BE2C (cell line): ENCODE results near the gene ATP9B.

ENCODE experiments used
- DNase-seq: peaks from one replicate; pipeline ENCODE4 v3.0.0-alpha.2; 2020
- H3K27me3 ChIP-seq: fragments of 250-450 bp; sonication (Bioruptor Pico); 2 replicates; pipeline ENCODE4 v1.5.1; 2020; ENCODE audit warnings: mild to moderate bottlenecking
- H3K36me3 ChIP-seq: fragments of 250-450 bp; sonication (Bioruptor Pico); 2 replicates; pipeline ENCODE4 v1.5.1; 2020; ENCODE audit warnings: mild to moderate bottlenecking
- H3K4me1 ChIP-seq: fragments of 250-450 bp; sonication (Bioruptor Pico); 2 replicates; pipeline ENCODE4 v1.5.1; 2020
- H3K4me3 ChIP-seq: 2 replicates; pipeline ENCODE4 v1.5.1; 2011; ENCODE audit warnings: low read depth, low read length
- H3K9me3 ChIP-seq: fragments of 250-450 bp; sonication (Bioruptor Pico); 2 replicates; pipeline ENCODE4 v1.5.1; 2020
- TF ChIP-seq, protein P1 (sequence below): IDR thresholded peaks from 2 replicates; pipeline ENCODE4 v1.5.1; 2012; ENCODE audit warnings: mild to moderate bottlenecking, low read depth, low read length

ATP9B gene

DNA sequence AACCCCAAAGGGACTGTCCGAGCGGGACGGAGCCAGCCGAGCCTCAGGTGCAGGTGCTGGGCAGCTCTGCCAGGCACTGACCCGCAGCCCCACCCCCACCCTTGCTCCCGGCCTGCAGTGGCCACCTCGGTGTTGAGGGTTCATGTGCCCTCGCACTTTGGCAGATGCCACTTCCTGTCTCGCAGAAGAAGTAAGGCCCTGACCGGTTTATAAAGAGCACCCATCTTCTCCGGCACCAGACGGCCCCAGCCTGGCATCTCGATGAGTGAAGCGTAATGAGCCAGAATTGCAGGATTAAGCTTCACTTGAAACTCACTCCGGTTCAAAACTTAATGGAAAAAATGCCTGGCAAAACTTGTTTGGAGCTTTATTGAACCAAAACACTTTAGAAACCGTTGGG lies 315.6 kb downstream of the ATP9B start:
- H3K27me3 ChIP-seq = 0 out of 2 replicates have a peak, but pooled peaks cover 11% of the 10 kb centered on the region
- TF ChIP-seq, protein P1, sequence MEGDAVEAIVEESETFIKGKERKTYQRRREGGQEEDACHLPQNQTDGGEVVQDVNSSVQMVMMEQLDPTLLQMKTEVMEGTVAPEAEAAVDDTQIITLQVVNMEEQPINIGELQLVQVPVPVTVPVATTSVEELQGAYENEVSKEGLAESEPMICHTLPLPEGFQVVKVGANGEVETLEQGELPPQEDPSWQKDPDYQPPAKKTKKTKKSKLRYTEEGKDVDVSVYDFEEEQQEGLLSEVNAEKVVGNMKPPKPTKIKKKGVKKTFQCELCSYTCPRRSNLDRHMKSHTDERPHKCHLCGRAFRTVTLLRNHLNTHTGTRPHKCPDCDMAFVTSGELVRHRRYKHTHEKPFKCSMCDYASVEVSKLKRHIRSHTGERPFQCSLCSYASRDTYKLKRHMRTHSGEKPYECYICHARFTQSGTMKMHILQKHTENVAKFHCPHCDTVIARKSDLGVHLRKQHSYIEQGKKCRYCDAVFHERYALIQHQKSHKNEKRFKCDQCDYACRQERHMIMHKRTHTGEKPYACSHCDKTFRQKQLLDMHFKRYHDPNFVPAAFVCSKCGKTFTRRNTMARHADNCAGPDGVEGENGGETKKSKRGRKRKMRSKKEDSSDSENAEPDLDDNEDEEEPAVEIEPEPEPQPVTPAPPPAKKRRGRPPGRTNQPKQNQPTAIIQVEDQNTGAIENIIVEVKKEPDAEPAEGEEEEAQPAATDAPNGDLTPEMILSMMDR = no peak
- H3K4me3 ChIP-seq = no peak overlapping the region
- no peak for DNase-seq
- H3K4me1 ChIP-seq = no peaks in the 10 kb centered on the region
- H3K36me3 ChIP-seq = no peaks in the 10 kb centered on the region
- H3K9me3 ChIP-seq = no peaks in the 10 kb centered on the region

DNA sequence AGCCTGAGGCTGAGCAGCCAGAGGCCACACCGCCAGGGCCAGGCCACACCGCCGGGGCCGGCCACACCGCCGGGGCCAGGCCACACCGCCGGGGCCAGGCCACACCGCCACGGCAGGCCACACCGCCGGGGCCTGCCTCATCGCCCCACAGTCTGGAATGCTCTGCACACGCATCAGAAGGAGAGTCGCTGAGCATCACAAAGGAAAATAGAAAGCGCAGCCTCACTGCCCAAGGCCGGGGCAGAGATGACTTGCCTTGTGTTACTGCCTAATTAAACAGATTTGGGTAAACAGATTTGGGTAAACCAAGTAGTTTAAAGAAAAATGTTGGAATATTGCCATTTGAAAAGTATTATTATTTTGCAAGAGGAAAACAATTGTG lies 316.1 kb downstream of the ATP9B start:
- H3K4me1 ChIP-seq = no peaks in the 10 kb centered on the region
- H3K9me3 ChIP-seq = no peaks in the 10 kb centered on the region
- H3K27me3 ChIP-seq = 0 out of 2 replicates have a peak, but pooled peaks cover 11% of the 10 kb centered on the region
- no peak overlapping the region for H3K4me3 ChIP-seq
- H3K36me3 ChIP-seq = no peaks in the 10 kb centered on the region
- no peak for DNase-seq
- TF ChIP-seq, protein P1 = no peak

DNA sequence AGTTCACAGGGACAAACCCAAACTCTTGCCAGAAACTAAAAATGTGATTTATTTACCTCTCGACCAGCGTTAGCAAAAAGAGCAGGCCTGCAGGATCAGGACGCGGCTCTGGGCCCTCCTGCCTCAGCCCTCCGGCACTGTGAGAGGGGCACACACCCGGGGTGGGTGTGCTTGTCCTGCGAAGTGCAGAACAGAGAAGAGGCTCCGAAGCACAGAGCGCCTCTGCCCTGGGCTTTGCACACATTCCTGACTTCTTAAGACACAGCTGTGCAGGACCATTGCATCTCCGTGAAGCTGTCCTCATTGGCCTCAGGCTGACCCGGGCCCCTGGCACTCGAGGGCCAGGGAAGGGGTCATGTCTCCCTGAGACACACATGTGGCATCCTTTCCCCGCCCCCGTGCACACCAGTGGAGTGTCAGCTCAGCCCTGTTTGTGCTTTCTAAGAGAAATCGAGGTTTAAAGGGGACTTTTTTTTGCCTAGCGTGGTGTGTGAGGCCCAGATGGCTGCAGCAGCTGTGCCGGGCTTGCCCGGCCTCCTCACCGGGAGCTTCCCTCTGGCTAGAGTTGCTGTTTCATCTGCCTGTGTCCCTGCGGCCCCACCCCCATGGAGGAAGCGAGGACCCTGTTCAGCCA lies 316.6 kb downstream of the ATP9B start:
- TF ChIP-seq, protein P1 = no peak
- no peak for DNase-seq
- peaks cover 14% of the 10 kb centered on the region; the same call in 1 of the 2 replicates for H3K27me3 ChIP-seq

DNA sequence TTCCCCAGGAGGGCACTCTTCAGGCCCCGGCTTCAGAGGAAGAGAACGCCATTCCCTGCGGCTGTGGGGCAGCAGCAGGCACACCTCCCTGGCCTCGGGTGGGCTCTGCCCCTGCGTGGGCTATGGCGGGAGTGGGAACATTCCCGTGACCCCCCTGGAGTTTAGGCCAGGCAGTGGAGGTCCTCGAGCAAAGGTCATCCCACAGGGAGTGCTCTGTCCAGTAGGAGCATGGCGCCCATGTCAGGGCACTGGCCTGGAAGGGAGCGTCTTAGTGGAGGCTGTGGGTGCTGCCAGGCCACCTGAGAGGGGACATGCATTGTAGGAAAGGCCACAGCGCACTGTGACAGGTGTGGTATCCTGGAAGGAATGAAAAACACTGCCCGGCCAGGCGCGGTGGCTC lies 317.4 kb downstream of the ATP9B start:
- no peaks in the 10 kb centered on the region for H3K4me1 ChIP-seq
- peaks cover 14% of the 10 kb centered on the region; the same call in 1 of the 2 replicates for H3K27me3 ChIP-seq
- H3K4me3 ChIP-seq = no peak overlapping the region
- TF ChIP-seq, protein P1 = no peak
- no peaks in the 10 kb centered on the region for H3K36me3 ChIP-seq
- H3K9me3 ChIP-seq = no peaks in the 10 kb centered on the region
- DNase-seq = no peak

More for the DNA sequence above, 316.6 kb downstream of the ATP9B start:
- no peaks in the 10 kb centered on the region for H3K36me3 ChIP-seq
- H3K9me3 ChIP-seq = no peaks in the 10 kb centered on the region
- no peaks in the 10 kb centered on the region for H3K4me1 ChIP-seq
- no peak overlapping the region for H3K4me3 ChIP-seq

DNA sequence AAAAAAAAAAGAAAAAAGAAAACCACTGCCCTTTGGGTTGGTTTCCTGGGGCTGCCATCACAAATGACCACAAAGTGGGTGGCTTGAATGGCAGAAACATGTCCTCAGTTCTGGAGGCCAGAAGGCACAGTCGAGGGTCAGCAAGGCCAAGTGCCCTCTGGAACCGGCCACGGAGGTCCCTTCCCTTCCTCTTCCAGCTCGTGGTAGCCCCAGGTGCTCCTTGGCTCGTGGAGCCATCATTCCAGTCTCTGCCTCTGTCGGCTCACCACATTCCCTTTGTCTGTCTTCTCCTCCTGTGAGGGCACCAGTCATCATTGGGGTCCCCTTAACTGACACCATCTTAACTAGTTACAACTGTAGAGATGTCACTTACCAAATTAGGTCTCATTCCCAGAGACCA lies 318.0 kb downstream of the ATP9B start:
- no peaks in the 10 kb centered on the region for H3K4me1 ChIP-seq
- no peaks in the 10 kb centered on the region for H3K36me3 ChIP-seq
- TF ChIP-seq, protein P1 = no peak
- no peak for DNase-seq
- H3K27me3 ChIP-seq = peaks cover 18% of the 10 kb centered on the region
- no peak overlapping the region for H3K4me3 ChIP-seq
- no peaks in the 10 kb centered on the region for H3K9me3 ChIP-seq

GRCh38 chr18:79387615-79388014 lies 318.4 kb downstream of the ATP9B start:
- Histone ChIP-seq H3K4me1 (no peaks in the 10 kb centered on the region), H3K27me3 (peaks cover 22% of the 10 kb centered on the region), H3K36me3 (no peaks in the 10 kb centered on the region), H3K4me3 (no peak overlapping the region), H3K9me3 (no peaks in the 10 kb centered on the region)
- no peak for DNase-seq
- TF ChIP-seq, protein P1 = no peak
